Measurements from ENCODE around the gene COLEC12. TPM values are rescaled to one million over a fixed set of nuclear protein-coding genes. Genes with fewer than 3 reads are reported as not detected.

Gene COLEC12
- total RNA-seq = 10 to 100 TPM; 20.2 to 81.3 (median 29.1) TPM

DNA sequence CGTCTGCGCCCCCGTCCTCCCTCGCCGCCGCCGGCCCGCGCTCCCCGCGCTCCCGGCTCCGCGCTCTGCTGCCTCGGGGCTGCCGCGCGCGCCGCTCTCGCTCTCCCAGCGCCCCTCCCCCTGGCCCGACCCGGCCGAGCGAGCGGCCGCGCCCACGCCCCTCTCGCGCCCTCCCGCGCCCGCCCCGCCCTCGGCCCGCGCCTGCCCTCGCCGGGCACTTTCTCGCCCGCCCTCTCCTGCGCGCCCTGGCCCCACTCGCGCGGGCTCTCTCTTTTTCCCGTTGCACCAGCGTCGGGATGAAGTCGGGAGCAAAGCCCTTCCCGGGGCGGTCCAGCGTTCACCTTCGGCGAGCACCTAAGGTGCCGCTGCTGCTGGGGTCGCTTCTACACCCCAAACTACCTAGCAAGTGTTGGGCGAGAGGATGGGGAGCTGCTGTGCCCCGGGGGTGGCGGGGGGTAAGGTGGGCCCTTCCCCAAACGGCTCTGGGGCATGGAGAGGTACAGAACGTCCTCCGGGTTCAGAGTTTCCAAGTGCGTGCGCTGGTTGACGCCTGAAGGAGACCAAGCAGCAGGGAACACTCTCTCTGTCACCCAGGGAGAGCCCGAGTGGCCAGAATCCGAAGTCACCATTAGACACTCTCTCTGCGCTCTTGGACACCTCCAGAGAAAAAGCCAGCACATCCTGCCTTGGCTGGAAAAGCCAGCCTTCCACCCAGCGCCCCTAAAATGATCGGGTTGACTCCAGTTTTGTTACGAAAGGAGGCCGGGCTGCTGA is at the start of gene COLEC12:
Gene COLEC12 (minus strand): TSS at position 70 of the 774 bp plus-strand sequence. CDS start 187 bp downstream, outside the sequence.
- no peaks in the 10 kb centered on the region for H3K27me3 ChIP-seq
- H3K27ac ChIP-seq = peak within 1 kb of the TSS; percentile 65 to 68
- peak within 1 kb of the TSS; percentile 43 for H3K4me3 ChIP-seq
- peak; percentile 21 to 55 for DNase-seq
- intact Hi-C loops (cut with DNase I; ENCODE audit: low total_unique reads) = no loop called here
- H3K36me3 ChIP-seq = no peaks in the 10 kb centered on the region
- H3K9me3 ChIP-seq = no peaks in the 10 kb centered on the region
- no peaks in the 10 kb centered on the region for H3K4me1 ChIP-seq
- TF ChIP-seq POLR2A (IDR thresholded peaks at IDR 0.05) = peak in 1 of 2 donors; percentile 17
- TF ChIP-seq CTCF (IDR thresholded peaks at IDR 0.05) = no peak

GRCh38 chr18:549967-550366 is 49.5 kb upstream of the COLEC12 start:
- Histone ChIP-seq H3K4me1 (no peaks in the 10 kb centered on the region), H3K36me3 (no peaks in the 10 kb centered on the region), H3K4me3 (no peak overlapping the region), H3K9me3 (no peaks in the 10 kb centered on the region), H3K27ac (no peak overlapping the region), H3K27me3 (no peaks in the 10 kb centered on the region)
- DNase-seq = no peak
- intact Hi-C loops (cut with DNase I; ENCODE audit: low total_unique reads) = no loop called here
- TF ChIP-seq POLR2A (IDR thresholded peaks at IDR 0.05) (no peak), CTCF (IDR thresholded peaks at IDR 0.05) (no peak)

DNA sequence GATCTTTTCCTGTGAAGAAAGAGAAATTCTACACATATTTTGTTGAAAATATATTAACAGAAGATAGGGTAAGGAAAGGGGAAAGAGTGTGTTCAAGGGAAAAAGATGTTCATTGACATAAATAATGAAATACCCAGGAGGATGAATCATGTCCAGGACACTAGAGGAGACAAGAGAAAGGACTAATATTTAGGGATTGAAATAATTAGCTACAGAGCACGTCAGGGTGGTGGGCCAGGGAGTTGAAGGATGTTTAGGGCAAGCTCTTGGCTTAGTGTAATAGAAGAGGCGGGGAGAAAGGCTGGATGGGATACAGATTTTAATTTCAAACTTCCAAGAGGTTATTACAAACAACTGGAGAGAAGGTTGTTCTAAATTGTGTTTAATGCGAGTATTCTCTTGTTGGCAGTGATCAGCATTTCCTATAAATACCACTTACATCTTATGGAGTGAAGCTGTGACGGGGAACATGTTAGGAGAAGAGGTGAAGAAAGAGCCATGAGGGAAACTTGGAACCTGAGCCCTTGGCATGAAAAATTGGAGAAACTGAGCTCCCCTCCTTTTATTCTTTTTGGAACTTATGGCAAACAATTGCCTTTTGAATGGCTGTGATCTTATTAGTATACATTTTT is 43.1 kb upstream of the COLEC12 start:
- intact Hi-C loops (cut with DNase I; ENCODE audit: low total_unique reads) = no loop called here
- Histone ChIP-seq H3K4me3 (no peak overlapping the region), H3K27ac (no peak overlapping the region), H3K36me3 (no peaks in the 10 kb centered on the region), H3K4me1 (no peaks in the 10 kb centered on the region), H3K27me3 (no peaks in the 10 kb centered on the region), H3K9me3 (no peaks in the 10 kb centered on the region)
- DNase-seq = no peak
- TF ChIP-seq POLR2A (IDR thresholded peaks at IDR 0.05) (no peak), CTCF (IDR thresholded peaks at IDR 0.05) (no peak)

GRCh38 chr18:533995-534601 is 33.6 kb upstream of the COLEC12 start:
- no peaks in the 10 kb centered on the region for H3K4me1 ChIP-seq
- intact Hi-C loops (cut with DNase I; ENCODE audit: low total_unique reads) = no loop called here
- no peak overlapping the region for H3K4me3 ChIP-seq
- no peaks in the 10 kb centered on the region for H3K36me3 ChIP-seq
- H3K27ac ChIP-seq = no peak overlapping the region
- no peaks in the 10 kb centered on the region for H3K27me3 ChIP-seq
- DNase-seq = no peak
- TF ChIP-seq CTCF (IDR thresholded peaks at IDR 0.05) (no peak), POLR2A (IDR thresholded peaks at IDR 0.05) (no peak)
- H3K9me3 ChIP-seq = no peaks in the 10 kb centered on the region

DNA sequence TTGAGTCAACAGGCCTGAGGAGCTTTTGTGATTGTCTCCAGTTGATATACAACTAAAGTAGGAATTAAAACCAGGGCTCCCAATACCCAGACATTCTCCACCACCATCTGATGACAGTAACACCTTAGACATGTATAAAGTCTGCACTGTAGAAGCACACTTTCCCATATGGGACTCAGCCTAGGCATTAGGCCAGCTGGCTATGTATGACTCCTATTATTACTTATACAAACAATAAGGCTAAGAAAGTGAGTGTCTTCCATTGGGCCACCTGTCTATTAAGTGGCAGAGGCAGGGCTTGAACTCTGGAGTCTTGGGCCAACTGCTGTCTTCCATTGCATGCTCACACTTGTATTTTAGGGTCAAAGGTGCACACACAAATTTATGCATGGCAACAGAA is 32.1 kb upstream of the COLEC12 start:
- H3K27me3 ChIP-seq = no peaks in the 10 kb centered on the region
- TF ChIP-seq CTCF (IDR thresholded peaks at IDR 0.05) (no peak), POLR2A (IDR thresholded peaks at IDR 0.05) (no peak)
- H3K27ac ChIP-seq = no peak overlapping the region
- H3K4me1 ChIP-seq = no peaks in the 10 kb centered on the region
- H3K4me3 ChIP-seq = no peak overlapping the region
- H3K9me3 ChIP-seq = no peaks in the 10 kb centered on the region
- no peaks in the 10 kb centered on the region for H3K36me3 ChIP-seq
- intact Hi-C loops (cut with DNase I; ENCODE audit: low total_unique reads) = no loop called here
- DNase-seq = no peak
